Measurements from ENCODE around the gene NRF1. TPM values are rescaled to one million over a fixed set of nuclear protein-coding genes. Genes with fewer than 3 reads are reported as not detected.

NRF1 gene
- total RNA-seq, 1 donor from 2014 or later, result 3.1 TPM

DNA sequence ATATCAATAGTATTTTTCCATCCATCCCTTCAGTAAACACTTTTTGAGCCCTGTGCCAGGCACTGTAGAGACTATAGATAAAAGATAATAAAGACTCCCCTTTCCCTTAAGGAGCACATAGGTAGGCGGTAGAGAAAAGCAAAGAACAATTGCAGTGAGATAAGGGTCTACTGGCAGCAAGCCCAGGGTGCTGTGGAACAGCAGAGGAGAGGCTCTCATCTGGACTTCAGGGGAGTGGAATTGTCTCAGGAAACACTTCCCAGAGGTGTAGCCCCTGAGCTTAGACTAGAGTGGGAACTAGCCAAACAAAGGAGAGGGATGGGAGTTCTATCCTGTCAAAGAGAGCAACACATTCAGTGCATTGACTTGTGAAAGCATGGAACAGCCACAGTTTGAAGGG, 102.0 kb downstream of the NRF1 start:
- no peaks in the 10 kb centered on the region for H3K27me3 ChIP-seq
- intact Hi-C loops (cut with DNase I), result no loop called here
- TF ChIP-seq, protein P1, sequence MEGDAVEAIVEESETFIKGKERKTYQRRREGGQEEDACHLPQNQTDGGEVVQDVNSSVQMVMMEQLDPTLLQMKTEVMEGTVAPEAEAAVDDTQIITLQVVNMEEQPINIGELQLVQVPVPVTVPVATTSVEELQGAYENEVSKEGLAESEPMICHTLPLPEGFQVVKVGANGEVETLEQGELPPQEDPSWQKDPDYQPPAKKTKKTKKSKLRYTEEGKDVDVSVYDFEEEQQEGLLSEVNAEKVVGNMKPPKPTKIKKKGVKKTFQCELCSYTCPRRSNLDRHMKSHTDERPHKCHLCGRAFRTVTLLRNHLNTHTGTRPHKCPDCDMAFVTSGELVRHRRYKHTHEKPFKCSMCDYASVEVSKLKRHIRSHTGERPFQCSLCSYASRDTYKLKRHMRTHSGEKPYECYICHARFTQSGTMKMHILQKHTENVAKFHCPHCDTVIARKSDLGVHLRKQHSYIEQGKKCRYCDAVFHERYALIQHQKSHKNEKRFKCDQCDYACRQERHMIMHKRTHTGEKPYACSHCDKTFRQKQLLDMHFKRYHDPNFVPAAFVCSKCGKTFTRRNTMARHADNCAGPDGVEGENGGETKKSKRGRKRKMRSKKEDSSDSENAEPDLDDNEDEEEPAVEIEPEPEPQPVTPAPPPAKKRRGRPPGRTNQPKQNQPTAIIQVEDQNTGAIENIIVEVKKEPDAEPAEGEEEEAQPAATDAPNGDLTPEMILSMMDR (IDR thresholded peaks at IDR 0.05), result no peak
- H3K9me3 ChIP-seq, result no peaks in the 10 kb centered on the region
- no peak for DNase-seq (ENCODE audit: low spot score in 2 of 2)
- H3K36me3 ChIP-seq, result peaks cover 39 to 82% of the 10 kb centered on the region in 2 donors
- H3K27ac ChIP-seq, result no peak overlapping the region
- H3K4me1 ChIP-seq, result no peaks in the 10 kb centered on the region
- no peak overlapping the region for H3K4me3 ChIP-seq

DNA sequence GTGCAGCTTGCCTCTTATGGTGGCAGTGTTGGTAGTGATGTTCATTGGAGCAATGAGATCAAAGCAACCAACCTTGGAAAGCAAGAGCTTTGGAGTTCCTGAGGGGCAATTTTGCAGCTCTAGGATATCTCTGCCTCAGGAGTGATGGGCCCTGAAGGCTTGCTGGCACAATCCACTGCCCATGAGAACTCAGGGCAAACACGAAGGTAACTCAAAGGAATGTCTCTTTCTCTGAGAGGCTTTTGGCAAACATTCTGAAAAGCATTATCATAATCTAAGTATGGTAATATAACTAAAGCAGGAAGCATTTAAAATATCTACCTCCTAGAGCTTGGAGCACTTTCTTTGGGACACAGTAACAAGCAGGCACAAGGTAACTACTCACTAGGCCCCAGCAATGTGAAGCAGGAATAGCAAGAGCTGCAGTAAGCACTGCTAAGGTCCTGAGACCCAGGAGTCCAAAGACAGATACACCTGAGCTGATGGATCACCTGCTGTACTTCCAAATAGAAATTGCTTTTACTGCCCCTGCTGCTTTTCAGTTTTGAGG, 103.1 kb downstream of the NRF1 start:
- H3K27ac ChIP-seq, result no peak overlapping the region
- TF ChIP-seq, protein P1 (IDR thresholded peaks at IDR 0.05), result no peak
- no peaks in the 10 kb centered on the region for H3K27me3 ChIP-seq
- H3K9me3 ChIP-seq, result no peaks in the 10 kb centered on the region
- DNase-seq (ENCODE audit: low spot score in 2 of 2), result no peak
- H3K4me3 ChIP-seq, result no peak overlapping the region
- intact Hi-C loops (cut with DNase I), result no loop called here
- no peaks in the 10 kb centered on the region for H3K4me1 ChIP-seq
- peaks cover 44 to 87% of the 10 kb centered on the region in 2 donors for H3K36me3 ChIP-seq

DNA sequence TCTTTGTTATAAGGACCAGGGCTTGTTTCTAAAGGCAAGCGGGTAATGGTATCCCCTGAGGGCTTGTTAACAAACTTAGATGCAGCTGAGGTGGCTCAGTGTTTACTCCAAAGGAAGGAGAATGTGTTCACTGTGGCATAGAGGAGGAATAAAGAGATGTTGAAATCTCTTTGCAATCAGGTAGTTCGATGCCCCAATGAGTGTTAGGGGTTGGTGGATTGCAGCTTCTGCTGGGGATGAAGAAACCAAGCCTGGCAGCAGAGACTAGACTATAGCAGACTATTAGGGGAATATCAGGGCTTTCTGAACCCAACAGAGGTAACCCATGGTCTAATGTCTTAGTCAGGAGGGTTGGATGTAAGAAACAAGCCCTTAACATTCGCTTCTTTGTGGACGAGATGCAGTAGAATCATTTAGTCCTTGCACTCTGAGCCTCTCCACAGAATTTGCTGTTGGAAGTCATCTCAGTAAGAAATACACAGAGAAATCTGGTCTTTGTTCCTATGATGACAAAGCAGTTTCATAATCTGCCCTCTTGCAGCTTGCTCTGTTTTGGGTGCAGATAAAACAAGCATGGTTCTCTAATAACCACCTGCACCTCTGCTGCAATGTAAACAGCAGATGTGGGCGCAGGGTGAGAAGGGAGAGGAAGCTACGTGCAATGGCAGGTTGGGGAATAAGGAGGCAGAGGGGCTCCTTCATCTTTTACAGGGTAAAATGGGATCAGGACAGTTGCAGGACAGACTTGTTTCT, 108.6 kb downstream of the NRF1 start:
- intact Hi-C loops (cut with DNase I), result no loop called here
- TF ChIP-seq, protein P1 (IDR thresholded peaks at IDR 0.05), result no peak
- Histone ChIP-seq H3K4me1 (no peaks in the 10 kb centered on the region), H3K27me3 (no peaks in the 10 kb centered on the region), H3K36me3 (peaks cover 21 to 63% of the 10 kb centered on the region in 2 donors), H3K4me3 (no peak overlapping the region), H3K27ac (no peak overlapping the region), H3K9me3 (no peaks in the 10 kb centered on the region)
- DNase-seq (ENCODE audit: low spot score in 2 of 2), result no peak

DNA sequence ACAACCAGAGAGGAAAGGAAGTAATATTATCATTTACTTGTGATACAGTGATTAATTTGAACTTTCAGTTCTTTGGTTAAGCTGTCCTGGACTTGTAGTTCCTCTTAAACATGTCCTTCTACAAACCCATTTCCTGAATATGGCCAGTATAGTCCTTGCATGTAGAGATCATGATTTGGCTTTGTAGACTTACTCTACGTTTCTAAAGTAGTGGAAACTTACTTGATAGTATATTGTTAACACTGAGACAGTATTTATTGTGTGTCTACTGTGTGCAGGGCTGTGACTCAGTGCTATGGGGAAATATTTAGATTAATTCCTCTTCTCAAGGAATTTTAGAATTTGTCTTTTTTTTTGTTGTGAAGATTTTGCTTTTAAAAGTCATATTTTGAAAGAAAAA, 109.5 kb downstream of the NRF1 start:
- no peak for DNase-seq (ENCODE audit: low spot score in 2 of 2)
- intact Hi-C loops (cut with DNase I), result no loop called here
- Histone ChIP-seq H3K9me3 (no peaks in the 10 kb centered on the region), H3K36me3 (peaks cover 26 to 64% of the 10 kb centered on the region in 2 donors), H3K27me3 (no peaks in the 10 kb centered on the region), H3K4me1 (no peaks in the 10 kb centered on the region), H3K4me3 (no peak overlapping the region), H3K27ac (no peak overlapping the region)
- TF ChIP-seq, protein P1 (IDR thresholded peaks at IDR 0.05), result no peak

DNA sequence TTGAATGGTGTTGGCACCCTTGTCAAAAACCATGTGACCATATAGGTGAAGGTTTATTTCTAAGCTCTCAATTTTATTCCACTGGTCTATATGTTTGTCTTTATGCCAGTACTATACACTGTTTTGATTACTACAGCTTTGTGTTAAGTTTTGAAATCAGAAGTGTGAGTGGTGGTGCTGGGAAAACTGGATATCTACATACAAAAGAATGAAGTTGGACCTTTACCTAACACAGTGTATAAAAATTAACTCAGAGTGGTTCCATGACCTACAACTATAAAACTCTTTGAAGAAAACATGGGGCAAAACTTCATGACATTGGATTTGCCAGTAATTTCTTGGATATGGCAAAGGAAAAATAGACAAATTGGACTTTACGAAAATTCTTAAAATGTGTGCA, 112.2 kb downstream of the NRF1 start:
- Histone ChIP-seq H3K36me3 (peaks cover 23 to 62% of the 10 kb centered on the region in 2 donors), H3K27ac (no peak overlapping the region), H3K27me3 (no peaks in the 10 kb centered on the region), H3K4me1 (no peaks in the 10 kb centered on the region), H3K4me3 (no peak overlapping the region), H3K9me3 (no peaks in the 10 kb centered on the region)
- intact Hi-C loops (cut with DNase I), result no loop called here
- no peak for DNase-seq (ENCODE audit: low spot score in 2 of 2)
- TF ChIP-seq, protein P1 (IDR thresholded peaks at IDR 0.05), result no peak
